D341Med (cell line): ENCODE measurements around the gene SH2D1A.
"Not testable (repeated sequence)": the region's sequence is repeated elsewhere in the genome, so short reads cannot be mapped to it uniquely, and the experiment has no call there.

Source experiments
- DNase-seq: peaks from one replicate; pipeline ENCODE4 v3.0.0; 2012; ENCODE audit warnings: low spot score

Gene SH2D1A

DNA sequence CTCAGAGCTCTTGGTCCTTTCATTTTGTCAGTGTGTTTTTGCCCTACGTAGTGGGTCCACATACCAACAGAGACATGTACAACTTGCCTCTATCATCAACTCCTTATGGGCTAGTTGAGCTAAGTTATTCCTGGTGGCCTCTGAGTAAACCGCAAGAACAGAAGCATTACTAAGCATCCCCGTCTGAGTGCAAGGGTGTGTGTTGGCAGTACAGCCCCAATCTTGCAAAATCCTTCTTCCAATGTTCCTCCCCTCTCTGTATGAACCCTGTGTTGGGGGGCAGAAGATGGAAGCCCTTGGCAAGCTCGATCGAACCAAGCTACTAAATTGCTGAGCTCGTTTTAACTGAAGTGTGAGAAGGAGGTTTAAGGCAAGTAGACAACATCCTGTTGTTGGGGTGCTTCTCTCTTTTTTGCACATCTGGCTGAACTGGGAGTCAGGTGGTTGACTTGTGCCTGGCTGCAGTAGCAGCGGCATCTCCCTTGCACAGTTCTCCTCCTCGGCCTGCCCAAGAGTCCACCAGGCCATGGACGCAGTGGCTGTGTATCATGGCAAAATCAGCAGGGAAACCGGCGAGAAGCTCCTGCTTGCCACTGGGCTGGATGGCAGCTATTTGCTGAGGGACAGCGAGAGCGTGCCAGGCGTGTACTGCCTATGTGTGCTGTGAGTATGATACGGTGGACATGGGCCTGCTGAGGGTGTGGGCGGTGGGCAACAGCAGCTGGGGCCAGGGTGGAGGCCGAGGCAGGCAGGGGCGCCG is at the start of gene SH2D1A:
SH2D1A (plus strand) TSS at position 447 of the 760 bp plus-strand sequence; CDS start at position 527, 80 bp downstream.
- no peak for DNase-seq

GRCh38 chrX:124299323-124299722 is 47.0 kb upstream of the SH2D1A start:
- not testable (repeated sequence) for DNase-seq

GRCh38 chrX:124300405-124300804 is 46.0 kb upstream of the SH2D1A start:
- no peak for DNase-seq

- no peak for DNase-seq
Observed at GRCh38 chrX:124307253-124307907, 39.0 kb upstream of the SH2D1A start.

DNA sequence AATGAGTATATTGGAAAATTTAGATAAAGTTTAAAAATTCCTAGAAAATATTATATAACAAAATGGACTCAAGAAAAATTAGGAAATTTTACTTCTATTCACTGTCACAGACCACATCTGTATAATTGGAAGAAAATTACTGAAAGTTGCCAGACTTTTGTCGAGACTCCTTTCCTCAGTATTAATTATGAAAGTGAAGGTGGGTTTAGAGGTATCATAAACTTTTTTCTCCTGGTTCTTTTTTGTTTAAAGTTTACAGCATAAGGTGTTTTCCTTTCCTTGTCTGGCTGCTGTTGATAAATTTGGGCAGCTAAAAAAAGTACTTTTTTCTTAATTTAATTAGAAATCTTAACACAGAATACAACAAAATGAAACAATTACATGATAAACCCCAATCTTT is 20.6 kb upstream of the SH2D1A start:
- DNase-seq, result no peak

DNA sequence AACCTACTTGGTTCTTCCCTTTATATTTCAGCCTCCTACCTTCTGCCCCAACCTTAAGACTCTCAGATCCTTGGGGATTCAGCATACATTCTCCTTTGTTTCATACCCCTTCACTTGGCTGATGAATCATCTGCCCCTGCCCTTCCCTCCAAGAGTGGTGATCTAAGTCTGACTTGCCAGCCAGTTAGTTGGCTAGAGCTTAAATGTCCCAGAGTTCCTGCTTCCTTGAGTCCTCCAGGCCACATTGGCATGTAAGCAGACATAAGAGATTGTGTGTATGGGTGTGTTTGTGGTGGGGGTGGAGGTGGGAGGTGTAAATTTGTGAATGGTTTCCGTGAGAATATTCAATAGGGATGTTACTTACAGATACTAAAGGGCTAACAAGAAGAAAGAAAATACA is 17.6 kb upstream of the SH2D1A start:
- DNase-seq, result no peak

DNA sequence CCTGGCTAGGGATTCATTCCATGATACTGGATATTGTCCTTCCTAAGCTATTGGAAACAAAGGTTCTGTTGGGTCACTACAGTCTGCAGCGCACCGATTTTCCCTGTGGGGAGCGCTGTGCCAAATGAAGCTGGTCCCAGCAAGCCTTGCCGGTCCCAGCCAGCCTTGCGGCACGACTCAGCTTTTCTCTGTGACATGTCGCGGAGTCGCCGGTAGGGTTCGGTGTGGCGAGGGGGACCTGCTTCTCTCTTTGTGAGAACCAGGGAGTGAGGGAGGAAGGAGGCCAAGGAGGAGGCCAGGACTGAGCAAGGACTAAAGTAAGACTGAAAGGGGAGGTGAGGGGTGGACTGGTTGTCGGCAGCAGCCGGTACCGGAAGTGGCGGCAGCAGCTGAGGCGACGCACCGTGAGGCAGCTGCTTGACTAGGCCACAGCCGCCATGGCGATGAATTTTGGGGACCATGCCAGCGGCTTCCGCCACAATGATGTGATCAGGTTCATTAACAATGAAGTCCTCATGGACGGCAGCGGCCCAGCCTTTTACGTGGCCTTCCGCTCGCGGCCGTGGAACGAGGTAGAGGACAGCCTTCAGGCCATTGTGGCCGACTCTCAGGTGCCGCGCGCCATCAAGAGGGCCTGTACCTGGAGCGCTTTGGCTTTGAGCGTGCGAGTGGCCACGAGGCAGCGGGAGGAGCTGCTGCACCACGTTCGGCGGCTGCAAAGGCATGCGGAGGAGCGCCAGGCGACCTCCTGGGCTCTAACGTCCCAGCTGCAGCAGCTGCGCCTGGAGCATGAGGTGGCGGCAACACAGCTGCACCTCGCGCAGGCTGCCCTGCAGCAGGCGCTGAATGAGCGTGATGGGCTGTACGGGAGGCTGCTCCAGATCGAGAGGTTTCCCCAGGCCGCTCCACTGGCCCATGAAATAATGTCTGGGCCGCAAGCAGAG is 13.6 kb upstream of the SH2D1A start, which contains the start of gene TEX13D:
TEX13D (plus strand) TSS at position 180 of the 944 bp plus-strand sequence; CDS start at position 438, 258 bp downstream.
- DNase-seq, result no peak

DNA sequence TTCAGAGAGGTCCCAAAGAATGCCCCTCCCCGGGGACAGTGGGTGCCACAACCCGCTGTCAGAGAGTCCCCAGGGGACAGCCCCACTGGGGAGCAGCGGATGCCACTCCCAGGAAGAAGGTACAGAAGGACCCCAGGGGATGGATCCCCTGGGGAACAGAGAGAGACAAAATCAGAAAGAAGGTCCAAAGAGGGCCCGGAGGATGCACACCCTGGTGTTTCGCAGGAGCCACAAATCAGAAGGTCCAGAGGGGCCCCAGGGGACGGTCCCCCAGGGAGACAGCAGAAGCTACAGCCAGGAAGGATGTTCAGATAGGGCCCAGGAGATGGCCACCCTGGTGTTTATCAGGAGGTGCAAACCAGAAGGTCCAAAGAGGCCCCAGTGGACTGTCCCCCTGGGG is 12.5 kb upstream of the SH2D1A start:
- no peak for DNase-seq

- not testable (repeated sequence) for DNase-seq
Observed at GRCh38 chrX:124334555-124334954, 11.8 kb upstream of the SH2D1A start.

DNA sequence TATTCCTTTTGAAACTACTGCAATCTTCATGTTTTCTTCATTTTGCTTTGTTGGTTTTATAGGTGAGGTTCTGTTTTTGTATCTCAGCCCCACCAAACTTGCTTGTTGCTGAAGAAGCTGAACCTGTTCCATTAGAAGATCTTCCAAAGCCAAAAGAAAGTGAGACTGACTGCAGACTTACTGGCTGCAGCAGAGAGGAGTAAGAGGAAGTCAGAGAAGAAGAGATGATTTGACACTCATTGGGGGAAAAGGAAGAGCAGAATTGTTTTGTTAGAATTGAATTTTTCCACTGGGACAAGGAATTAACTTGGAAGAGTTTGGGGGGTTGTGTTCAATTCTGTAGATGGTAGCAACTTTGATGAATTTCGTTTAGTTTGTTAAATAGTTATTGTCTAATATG is 10.8 kb upstream of the SH2D1A start:
- DNase-seq, result no peak

- DNase-seq, result no peak
Observed at GRCh38 chrX:124337916-124338315, 8.4 kb upstream of the SH2D1A start.

DNA sequence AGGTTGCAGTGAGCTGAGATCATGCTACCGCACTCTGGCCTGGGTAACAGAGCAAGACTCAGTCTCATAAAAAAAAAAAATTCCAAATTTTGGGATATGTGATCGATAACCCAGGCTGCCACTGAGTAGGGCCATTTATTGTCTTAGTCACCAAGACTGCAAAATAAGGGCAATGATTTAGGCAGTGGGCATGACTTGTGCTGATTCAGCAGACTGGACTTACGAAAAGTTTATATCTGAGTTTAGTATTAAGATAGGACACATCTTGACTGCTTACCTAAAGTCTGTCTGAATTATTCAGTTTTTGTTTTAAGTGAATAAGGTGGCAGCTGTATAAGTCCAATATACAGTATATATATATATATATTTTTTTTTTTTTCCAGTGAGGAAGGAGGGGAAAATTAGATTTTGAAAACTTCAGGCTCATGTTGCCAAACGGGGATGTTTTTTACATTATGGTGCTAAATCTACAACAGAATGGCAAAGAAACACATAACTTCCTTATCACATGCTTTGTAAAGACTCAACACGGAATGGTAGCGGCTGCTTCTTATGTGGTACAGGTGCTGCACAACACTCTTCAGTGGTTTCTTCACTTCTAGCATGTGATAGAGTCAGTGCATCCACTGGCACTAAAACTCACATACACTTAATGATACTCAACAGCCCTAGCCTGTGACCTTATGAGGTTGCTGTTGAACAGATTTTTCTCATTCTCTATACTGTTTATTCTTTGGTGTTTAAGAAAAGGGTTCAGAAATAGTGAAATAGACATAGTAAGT is 7.4 kb upstream of the SH2D1A start:
- no peak for DNase-seq

DNA sequence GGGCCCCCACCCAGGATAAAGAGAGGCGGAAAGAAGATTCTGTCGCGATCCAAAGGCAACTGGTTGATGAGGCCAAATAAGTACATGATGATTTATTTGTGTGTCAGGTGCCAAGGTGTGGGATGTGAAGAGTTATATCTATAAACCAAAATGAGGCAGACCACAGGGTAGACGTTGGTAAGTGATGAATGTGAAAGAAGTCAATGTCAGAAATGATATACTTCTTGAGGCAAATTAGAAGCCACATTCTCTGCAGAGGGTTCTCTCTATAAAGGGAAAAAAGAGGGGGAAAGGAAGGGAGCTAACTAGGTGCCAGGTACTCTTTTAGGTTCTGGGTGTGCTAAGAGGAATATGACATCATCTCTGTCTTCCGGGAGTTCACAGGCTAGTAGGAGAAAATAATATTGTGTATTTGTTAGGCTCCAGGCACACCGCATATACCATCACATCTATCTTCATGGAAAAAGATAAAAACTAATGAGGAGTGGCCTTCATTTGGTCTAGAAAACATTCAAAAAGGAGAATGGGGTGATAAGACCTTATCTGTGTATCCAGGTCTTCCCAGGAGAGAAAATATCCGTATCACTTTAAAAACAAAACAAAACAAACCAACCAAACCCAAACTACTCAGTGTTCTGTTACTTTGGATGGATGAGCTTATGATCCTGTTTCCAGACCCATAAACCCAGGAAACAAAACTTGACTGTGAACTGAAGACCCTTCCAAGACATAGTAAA is 4.8 kb upstream of the SH2D1A start:
- no peak for DNase-seq

GRCh38 chrX:124342174-124342867 is 4.0 kb upstream of the SH2D1A start:
- no peak for DNase-seq

DNA sequence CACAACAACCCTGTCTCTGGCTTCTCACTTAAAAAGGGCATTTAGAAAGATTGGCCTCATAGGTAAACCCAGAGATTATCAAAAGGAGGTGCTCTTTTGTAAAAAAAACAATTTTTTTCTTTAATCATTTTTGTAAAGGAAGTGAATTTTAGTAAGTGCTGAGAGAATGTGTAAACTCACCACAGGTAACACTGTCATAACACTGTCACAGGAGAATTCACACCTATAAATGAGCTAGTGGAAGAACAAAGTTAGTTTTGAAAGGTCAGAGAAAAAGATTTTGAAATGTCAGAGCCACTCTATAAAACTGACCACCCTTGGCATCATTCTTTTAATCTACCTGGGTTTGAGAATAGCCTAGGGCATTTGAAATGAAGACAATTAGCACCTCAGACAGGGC is 3.3 kb upstream of the SH2D1A start:
- no peak for DNase-seq

DNA sequence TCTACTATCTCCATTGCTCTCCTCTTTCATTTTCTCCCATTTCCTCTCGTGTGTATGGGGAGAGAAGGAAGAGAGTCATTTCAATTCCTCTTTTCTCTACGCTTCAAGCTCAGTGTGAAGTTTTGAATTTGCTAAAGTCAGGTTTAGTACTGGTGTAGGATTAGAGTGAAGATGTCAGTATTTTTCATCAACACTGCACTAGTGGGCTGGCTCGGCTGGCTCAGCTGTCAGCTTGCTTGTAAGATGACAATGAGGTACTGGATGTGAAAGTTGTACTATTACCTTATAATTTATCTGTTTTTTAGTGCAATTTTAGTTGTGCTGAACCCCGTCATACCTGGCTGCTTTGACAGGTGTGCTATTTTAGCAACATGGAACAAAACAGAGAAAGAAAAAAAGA is 2.1 kb upstream of the SH2D1A start:
- no peak for DNase-seq

- no peak for DNase-seq
Observed at GRCh38 chrX:124346877-124347241, 496 bp downstream of the SH2D1A start.

- no peak for DNase-seq
Observed at GRCh38 chrX:124347242-124347641, 879 bp downstream of the SH2D1A start.

DNA sequence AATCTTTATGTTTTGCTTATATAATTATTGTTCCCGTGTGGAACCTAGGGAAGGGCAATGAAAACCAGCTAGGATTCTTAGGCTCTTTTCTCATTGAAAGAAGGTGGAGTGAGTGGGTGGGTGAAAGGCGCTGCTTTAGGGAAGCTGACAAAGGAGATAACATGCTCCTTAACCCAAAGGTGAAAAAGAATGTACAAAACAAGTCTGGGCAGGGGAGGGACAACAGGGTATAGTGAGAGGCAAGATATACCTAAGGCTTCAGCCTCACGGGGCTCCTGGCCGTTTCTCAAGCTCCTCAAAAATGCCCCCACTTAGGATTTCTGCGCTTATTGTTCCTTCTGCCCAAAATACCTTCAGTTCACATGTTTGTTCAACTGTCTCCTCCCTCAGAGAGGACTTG is 1.8 kb downstream of the SH2D1A start:
- DNase-seq, result no peak

DNA sequence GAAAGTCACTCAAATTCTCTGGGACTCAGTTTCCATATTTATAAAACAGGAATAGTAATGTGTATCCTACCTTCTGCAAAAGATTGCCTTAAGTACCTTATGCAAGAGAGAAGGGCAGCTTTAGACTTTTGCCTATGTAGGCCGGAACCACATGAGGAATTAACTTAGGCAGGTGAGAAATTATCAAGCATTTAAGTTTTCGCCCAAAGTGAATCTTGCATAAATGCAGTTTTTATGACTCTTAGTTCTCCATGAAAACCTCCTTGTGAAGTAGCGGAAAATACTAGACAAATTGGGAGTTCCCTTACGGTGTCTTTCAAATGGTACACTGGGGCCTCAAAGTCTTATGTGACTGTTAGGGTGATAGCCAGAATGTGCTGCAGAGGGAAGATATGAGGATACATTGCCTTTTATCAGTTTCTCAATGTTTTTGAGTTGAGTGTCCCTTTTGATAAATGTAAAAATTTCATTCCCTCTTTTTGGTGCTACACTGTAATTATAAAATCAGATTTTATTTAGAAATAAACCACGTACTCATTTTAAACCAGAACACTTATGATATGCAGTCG is 2.6 kb downstream of the SH2D1A start:
- no peak for DNase-seq
